ENCODE data around the gene TOX2.
"Not testable (repeated sequence)": the region's sequence is repeated elsewhere in the genome, so short reads cannot be mapped to it uniquely, and the experiment has no call there.

TOX2 gene

GRCh38 chr20:44034451-44034850 is 119.8 kb downstream of the TOX2 start:
- FAIRE-seq = no peak

DNA sequence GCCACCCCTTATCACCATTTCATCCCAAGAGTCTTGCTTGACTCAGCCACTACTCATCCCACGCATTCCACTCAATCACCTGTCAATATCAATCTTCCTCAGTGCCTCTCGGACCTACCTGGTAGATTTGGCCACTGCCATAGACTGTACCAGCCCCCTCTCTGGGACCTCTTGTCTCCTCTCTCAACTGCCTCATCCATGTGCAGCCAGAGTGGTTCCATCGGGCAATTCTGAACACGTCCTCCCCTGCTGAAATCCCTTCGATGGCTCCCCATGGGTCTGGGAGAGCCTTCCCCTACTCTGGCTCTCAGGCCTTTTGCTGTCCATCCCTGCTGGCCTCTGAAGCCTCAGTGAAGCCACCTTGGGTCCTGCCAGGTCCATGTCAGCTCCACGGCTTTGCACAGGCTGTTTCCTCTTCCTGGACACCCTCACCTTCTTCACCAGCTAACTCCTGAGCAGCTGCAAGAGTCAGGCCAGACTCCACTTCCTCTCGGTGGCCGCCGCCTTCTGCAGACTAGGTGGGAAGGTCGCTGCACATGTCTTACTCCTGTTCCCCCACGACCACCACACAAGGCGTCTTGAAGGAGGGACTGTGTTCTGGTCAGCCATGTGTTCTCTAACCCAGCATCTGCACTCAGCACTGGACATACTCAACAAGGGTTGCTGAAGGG is 120.4 kb downstream of the TOX2 start:
- no peak for FAIRE-seq

DNA sequence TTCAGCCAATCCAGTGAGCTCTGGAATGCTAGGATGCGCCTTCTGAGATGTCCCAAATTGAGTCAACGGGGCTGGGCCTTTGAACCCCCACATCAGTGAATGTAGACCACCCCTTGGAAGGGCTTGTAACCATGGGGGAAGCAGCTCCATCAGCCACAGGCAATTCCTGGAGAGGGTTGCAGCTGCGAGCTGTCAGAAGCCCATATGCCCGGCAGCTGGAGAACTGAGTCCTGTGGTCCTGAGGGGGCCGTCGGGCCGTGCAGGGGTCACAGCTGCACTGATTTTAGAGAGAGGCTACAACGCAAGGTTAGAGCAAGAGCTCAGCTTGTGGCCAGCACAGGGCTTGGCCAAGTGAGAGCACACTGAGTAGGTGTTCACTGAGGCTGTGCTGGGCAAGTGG is 121.3 kb downstream of the TOX2 start:
- no peak for FAIRE-seq

DNA sequence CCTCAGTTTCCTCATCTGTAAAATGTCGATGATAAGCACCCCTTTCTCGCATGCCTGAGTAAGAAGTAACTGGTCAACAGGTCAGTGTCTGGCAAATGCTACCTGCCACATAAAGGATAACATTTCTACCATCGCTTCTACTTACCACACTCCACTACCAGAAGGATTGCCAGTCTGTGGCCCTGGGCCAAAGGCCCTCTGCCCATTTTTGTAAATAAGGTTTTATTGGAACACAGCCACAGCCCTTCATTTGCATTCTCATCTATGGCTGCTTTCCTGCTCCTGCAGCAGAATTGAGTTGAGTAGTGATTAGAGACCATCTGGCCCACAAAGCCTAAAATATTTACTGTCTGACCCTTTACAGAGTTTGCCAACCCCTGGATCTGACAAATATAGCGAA is 121.8 kb downstream of the TOX2 start:
- no peak for FAIRE-seq

DNA sequence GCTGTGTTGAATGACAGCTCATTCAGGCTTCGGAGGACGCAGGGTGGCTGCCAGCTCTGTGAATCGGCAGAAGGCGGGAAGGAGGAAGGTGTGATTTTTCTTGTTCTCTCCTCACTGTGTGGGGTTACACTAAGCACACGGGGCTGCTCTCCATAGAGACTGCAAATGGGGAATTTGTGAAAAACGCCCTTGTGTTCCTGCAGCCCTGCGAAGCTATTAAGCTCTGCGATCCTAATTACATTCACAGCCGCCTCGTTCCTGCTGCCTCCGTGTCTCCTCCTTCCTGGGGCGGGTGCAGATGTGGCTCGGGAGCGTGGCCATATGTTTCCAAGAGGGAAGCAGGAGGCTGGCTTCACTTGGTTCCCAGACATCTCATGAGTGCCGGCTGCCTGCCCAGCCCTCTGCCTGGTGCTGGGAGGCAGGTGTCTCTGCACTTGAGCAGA is 124.0 kb downstream of the TOX2 start:
- no peak for FAIRE-seq

DNA sequence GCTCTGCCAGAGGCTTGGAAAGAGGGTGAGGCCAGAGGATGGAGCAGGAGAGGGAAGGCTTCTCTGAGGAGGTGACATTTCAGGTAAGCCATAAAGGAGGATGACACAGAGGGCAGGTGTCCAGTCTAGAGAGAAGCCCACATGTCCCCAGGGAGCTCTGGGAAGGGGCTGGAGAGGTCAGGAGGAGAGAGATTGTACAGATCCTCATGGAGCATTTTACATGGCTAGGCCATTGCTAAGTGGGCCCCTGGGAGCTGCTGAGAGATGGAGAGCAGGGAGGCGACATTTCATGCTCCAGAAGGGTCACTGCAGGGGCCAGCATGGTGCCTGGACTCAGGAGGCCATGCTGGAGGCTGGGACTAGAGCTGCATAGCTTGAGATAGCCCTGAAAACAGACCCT is 124.5 kb downstream of the TOX2 start:
- FAIRE-seq = no peak

DNA sequence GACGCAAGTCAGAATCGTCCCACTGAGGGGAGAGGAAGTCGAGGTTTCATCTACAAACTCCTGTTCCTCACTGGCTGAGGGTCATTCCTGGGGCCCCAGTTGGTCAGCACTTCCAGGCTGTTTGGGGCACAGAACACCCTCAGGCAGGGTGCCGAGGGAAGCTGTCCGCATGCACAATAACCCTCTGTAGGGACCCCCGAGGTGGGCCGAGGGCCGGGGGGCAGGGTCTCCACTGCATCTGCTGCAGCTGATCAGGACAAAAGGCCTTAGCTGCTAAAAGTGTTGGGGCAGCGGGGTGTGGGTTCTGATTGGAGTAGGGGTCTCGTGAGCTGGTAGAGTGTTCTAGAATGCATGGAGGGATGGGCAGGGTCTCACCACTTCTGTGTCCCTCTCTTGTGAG is 125.1 kb downstream of the TOX2 start:
- FAIRE-seq = no peak

DNA sequence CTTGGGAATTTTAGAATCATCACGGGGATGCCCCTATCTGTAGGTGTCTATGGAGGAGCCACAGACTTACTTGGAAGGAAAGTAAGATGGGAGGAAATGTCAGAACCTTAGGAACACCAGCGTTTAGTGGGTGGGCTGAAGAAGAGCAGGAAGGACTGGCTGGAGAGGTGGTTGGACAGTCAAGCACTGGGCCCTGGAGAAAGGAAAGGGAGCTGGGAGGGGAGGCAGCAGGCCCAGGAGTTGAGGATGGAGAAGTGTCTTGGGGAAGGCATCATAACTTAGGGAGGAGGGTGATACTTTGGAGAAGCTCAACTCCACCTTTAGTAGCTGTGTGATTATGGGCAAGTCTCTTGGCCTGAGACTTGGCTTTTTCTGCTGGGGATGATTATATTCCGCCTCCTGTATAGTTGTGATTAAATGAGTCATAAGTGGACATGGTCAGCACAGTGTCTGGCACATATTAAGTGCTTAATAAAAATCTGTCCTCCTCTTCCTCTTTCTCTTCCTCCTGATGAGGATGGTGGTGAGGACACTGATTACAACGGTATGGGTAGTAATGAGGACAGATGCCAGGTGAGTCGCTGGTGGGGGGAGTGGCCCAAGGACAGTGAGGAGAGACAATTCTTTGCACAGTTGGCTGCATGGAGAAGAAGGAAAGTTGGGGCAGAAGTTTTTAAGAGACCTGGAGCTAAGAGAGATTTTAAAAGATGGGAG is 125.7 kb downstream of the TOX2 start:
- no peak for FAIRE-seq

- no peak for FAIRE-seq
These were observed 126.3 kb downstream of the TOX2 start for GRCh38 chr20:44041001-44041400.

- not testable (repeated sequence) for FAIRE-seq
These were observed 130.1 kb downstream of the TOX2 start for GRCh38 chr20:44044712-44045111.

DNA sequence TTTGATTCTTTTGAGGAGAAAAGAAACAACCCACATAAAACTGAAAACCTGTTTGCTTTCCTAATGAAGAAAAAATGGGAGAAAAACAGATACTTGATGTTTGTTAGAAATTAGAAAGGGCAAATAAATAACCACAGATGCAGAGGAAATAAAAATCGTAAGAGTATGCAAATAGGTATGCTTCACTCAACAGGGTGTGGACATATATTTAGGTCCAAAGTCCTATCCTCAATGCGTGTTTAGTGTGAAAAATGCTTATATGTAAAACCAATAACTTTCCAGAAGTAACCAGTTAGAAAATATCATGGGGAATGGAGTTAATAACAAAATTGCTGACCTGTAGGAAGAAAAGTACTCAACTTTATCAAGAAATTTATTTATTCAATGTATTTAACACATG is 135.7 kb downstream of the TOX2 start:
- FAIRE-seq = no peak

GRCh38 chr20:44050925-44051660 is 136.4 kb downstream of the TOX2 start:
- no peak for FAIRE-seq

GRCh38 chr20:44051661-44052000 is 137.0 kb downstream of the TOX2 start:
- no peak for FAIRE-seq

DNA sequence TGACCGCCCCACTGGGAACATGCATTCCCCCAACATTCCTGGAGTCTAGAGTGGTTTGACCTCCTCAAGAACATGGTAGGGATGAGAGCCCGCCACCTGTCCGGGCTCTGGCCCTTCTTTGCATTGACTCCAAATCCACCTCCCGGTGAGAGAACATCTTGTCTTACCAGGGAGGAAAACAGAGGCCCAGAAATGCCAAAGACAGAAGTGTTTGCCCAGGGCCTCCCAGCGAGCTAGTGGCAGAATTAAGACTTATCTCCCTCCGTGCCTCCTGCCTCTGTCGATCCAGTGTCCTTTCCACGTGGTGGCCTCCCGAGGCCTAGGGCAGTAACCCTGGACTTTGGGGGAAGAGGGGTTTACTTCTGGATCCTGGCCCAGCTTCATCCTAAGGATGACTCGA is 137.5 kb downstream of the TOX2 start:
- no peak for FAIRE-seq

DNA sequence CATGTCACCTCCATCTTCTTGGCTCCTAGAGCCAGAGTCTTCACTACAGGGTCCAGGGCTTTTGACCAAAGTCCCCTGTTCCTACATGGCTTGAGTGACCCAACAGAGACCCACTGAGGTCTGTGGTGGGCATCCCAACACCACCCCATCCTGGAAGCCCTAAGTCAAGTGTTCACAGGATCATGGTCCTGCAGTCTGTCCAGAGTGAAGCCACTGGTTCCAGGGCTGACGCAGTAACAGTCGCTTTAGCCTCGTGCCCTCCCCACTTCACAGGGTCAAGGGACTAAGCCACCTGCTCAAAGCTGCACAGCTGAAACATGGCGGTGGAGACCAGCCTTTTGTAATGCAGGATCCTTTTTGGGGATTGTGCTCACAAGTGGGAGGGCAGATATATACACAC is 138.4 kb downstream of the TOX2 start:
- FAIRE-seq = no peak

GRCh38 chr20:44054118-44054517 is 139.5 kb downstream of the TOX2 start:
- FAIRE-seq = no peak

DNA sequence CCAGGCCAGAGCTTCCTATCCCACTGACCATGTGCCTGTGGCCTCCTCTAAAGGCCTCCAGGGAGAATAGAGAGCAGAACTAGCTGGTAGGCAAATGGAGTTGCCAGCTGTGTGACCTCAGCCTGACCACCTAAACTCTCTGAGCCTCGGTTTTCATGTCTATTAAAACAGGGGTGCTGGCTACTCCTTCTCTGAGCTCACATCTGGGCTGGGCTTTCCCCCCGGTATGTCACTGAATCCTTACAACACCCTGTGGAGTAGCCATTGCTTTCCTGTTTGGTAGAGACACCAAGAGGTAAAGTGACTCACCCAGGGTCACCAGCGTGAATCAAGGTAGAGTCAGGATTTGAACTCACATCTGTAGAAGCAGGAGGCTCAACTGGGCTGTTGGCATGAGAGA is 140.2 kb downstream of the TOX2 start:
- no peak for FAIRE-seq

- FAIRE-seq = no peak
These were observed 141.5 kb downstream of the TOX2 start for GRCh38 chr20:44056010-44056698.

DNA sequence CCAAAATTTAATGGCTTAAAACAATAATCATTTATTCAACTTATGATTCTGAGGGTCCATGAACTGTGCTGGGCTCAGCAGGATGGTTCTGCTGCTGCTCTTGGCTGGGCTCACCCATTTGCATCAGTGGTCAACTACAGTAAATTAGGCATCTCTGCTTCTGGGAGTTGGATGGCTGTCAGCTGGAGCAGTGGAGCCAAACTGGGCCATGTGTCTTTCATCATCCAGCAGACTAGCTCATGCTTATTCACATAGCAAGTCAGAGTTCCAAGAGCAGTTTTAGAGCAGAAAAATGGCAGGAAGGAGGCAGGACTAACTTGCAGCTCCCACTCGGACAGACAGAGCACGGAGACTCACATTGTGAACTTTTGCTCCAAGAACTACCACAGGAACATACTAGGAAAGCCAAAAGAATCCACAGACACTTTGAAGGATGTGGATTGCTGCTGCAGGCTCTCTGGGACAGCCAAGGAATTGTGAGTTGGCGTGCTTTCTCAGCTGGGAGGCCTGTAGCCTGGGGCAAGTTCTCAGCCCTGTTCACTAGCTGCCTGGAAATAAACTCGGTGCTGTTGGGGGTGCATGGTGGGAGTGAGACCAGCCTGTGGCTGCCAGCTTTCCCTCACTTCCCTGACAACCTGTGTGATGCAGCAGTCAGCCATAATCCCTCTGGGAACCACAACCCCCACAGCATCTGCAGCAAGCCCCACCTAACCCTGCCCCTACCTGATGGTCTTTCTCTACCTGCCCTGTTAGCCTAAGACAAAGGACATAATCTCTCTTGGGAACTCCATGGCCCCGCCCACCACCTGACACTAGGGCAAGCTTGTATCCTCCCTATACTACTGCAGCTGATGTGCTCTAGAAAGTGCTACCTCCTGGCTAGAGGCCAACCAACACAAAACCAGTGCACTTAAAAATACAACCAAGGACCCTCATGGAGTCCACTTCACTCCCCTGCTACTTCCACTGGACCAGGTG is 143.3 kb downstream of the TOX2 start:
- FAIRE-seq = no peak

DNA sequence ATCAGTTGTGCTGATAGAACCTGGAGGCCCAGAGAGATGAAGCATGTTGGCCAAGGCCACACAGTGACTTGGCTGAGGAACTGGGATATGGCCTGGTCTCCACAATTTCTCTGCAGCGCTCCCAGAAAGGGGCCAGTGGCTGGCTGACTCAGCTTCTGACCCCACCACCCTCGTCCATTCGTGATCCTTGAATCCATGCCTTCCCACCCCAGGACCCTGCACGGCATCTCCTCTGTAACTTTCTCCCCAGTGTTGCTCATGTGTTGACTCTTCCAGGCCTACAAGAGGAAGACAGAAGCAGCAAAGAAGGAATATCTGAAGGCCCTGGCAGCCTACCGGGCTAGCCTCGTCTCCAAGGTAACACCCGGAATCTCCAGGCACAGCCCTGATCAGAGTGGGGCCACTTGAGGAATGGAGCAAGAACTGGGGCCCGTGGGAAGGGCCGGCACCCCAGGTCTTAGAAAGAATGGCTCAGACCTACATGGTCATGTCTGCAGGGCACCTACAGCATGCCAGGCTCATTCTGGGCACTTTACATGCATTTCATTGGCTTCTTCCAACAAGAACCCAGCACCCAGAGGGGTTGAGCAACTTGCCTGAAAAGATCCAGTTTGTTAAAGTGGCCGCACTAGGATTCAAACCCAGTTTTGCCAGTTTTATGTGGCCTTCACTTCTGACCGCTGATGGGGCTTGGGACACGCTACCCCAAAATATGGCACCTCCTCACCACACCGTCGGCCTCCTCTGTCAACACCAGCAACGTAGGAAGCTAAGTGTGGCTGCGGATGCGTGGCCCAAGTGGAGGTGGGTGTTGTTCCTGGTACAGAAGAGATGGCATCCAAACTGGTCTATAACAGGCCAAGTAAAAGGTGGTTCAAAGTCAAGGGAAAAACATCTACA is 150.1 kb downstream of the TOX2 start:
- no peak for FAIRE-seq

Data from G401.6 (cell line).